IMR-90 (cell line): ENCODE results near the gene USH2A. TPM values are rescaled to one million over a fixed set of nuclear protein-coding genes. Genes with fewer than 3 reads are reported as not detected.

Experiments
- ATAC-seq: fragments of 200-7000 bp; cut with Tn5 transposase; 2 replicates; pipeline ENCODE4 v1.9.1; 2020; ENCODE audit warnings: low read depth, mild to moderate bottlenecking, moderate library complexity
- BruUV-seq: library from RNA; stranded (reverse); fragments of 400-500 nt; replicated peaks from 2 replicates; lab custom pipeline; 2021; lab: Mats Ljungman, UMichigan
- CTCF ChIA-PET: fragments of 300-600 bp; formaldehyde crosslinking; extraction: SDS; loops from one replicate; lab custom pipeline; 2021; ENCODE audit warnings: antibody characterized with exemption; lab: Yijun Ruan, JAX
- POLR2A ChIA-PET: fragments of 300-600 bp; sonication (Branson Sonifier 250); formaldehyde crosslinking; loops from one replicate; lab custom pipeline; 2022; ENCODE audit warnings: antibody characterized with exemption; ENCODE audit not compliant: unreplicated experiment; lab: Charles Lee
- DNase-seq: peaks from one replicate; pipeline ENCODE4 v3.0.0; 2013
- H2AFZ ChIP-seq: replicated peaks from 2 replicates; pipeline ENCODE3; 2013; ENCODE audit warnings: low read length, mild to moderate bottlenecking; ENCODE audit not compliant: poor library complexity
- H2AK5ac ChIP-seq: 2 replicates; pipeline ENCODE4 v1.6.1; 2013; ENCODE audit warnings: low read depth, low read length, inconsistent platforms
- H2AK9ac ChIP-seq: replicated peaks from 2 replicates; pipeline ENCODE3; 2013; ENCODE audit warnings: mild to moderate bottlenecking, low read depth, low read length, moderate library complexity; ENCODE audit not compliant: poor library complexity
- H2BK120ac ChIP-seq: 2 replicates; pipeline ENCODE4 v1.6.1; 2013; ENCODE audit warnings: low read depth, low read length, inconsistent platforms
- H2BK15ac ChIP-seq: 3 replicates; pipeline ENCODE4 v1.6.1; 2013; ENCODE audit warnings: low read depth, low read length, inconsistent platforms
- H2BK20ac ChIP-seq: 2 replicates; pipeline ENCODE4 v1.6.1; 2013; ENCODE audit warnings: low read depth, mild to moderate bottlenecking, inconsistent platforms, low read length, moderate library complexity
- H2BK5ac ChIP-seq: 2 replicates; pipeline ENCODE4 v1.6.1; 2013; ENCODE audit warnings: mild to moderate bottlenecking, low read depth, low read length, inconsistent platforms; ENCODE audit not compliant: poor library complexity, severe bottlenecking
- H3K14ac ChIP-seq: replicated peaks from 2 replicates; pipeline ENCODE4 v1.6.1; 2013; ENCODE audit warnings: low read depth, low read length, inconsistent platforms
- H3K18ac ChIP-seq: 2 replicates; pipeline ENCODE4 v1.6.1; 2013; ENCODE audit warnings: low read depth, low read length, control low read depth
- H3K23ac ChIP-seq: 2 replicates; pipeline ENCODE4 v1.6.1; 2013; ENCODE audit warnings: low read depth, low read length, inconsistent platforms
- H3K27ac ChIP-seq: 2 replicates; pipeline ENCODE4 v1.5.1; 2013; ENCODE audit warnings: mild to moderate bottlenecking, control low read depth, low read length; ENCODE audit not compliant: insufficient read depth
- H3K27me3 ChIP-seq: 2 replicates; pipeline ENCODE4 v1.6.1; 2013; ENCODE audit warnings: low read length; ENCODE audit not compliant: control insufficient read depth, insufficient read depth
- H3K36me3 ChIP-seq: 2 replicates; pipeline ENCODE4 v1.6.1; 2013; ENCODE audit warnings: low read length, mixed read lengths; ENCODE audit not compliant: control insufficient read depth, insufficient read depth
- H3K4ac ChIP-seq: 2 replicates; pipeline ENCODE4 v1.6.1; 2013; ENCODE audit warnings: low read depth, low read length, inconsistent platforms
- H3K4me1 ChIP-seq: 2 replicates; pipeline ENCODE4 v1.6.1; 2013; ENCODE audit warnings: low read length, mixed read lengths; ENCODE audit not compliant: control insufficient read depth, insufficient read depth
- H3K4me2 ChIP-seq: 2 replicates; pipeline ENCODE4 v1.6.1; 2013; ENCODE audit warnings: low read depth, mild to moderate bottlenecking, control low read depth, low read length, moderate library complexity
- H3K4me3 ChIP-seq: 2 replicates; pipeline ENCODE4 v1.5.1; 2013; ENCODE audit warnings: low read depth, mild to moderate bottlenecking, control low read depth, low read length, moderate library complexity; ENCODE audit not compliant: insufficient read depth
- H3K56ac ChIP-seq: 2 replicates; pipeline ENCODE4 v1.6.1; 2013; ENCODE audit warnings: low read length, inconsistent platforms; ENCODE audit not compliant: insufficient read depth; ENCODE audit errors: extremely low read depth
- H3K79me1 ChIP-seq, 2 experiments: 2 replicates each; pipeline ENCODE4 v1.6.1; 2013; ENCODE audit warnings: low read length in 2 of 2, inconsistent platforms in 1 of 2, low read depth in 1 of 2
- H3K9ac ChIP-seq: 2 replicates; pipeline ENCODE4 v1.6.1; 2013; ENCODE audit warnings: low read depth, low read length, control low read depth
- H3K9me1 ChIP-seq: 2 replicates; pipeline ENCODE4 v1.6.1; 2013; ENCODE audit warnings: low read length, inconsistent platforms; ENCODE audit not compliant: insufficient read depth
- H3K9me3 ChIP-seq: 2 replicates; pipeline ENCODE4 v1.6.1; 2013; ENCODE audit warnings: low read length; ENCODE audit not compliant: control insufficient read depth, insufficient read depth
- H4K20me1 ChIP-seq: 2 replicates; pipeline ENCODE4 v1.6.1; 2013; ENCODE audit warnings: low read length, inconsistent platforms; ENCODE audit not compliant: insufficient read depth
- H4K5ac ChIP-seq: 2 replicates; pipeline ENCODE4 v1.6.1; 2013; ENCODE audit warnings: mild to moderate bottlenecking, low read depth, low read length, control low read depth
- H4K8ac ChIP-seq, 2 experiments: 2 replicates each; pipeline ENCODE4 v1.6.1; 2013; ENCODE audit warnings: low read depth in 2 of 2, low read length in 2 of 2, control low read depth in 1 of 2, inconsistent platforms in 1 of 2
- H4K91ac ChIP-seq: 2 replicates; pipeline ENCODE4 v1.6.1; 2013; ENCODE audit warnings: low read depth, low read length, inconsistent platforms; ENCODE audit not compliant: insufficient read depth
- BHLHE40 ChIP-seq: fragments of 150-350 bp; IDR thresholded peaks from 2 replicates; pipeline ENCODE4 v1.6.1; 2016; ENCODE audit warnings: mild to moderate bottlenecking, low read depth, low read length
- CEBPB ChIP-seq: IDR thresholded peaks from 2 replicates; pipeline ENCODE4 v1.6.1; 2012; ENCODE audit warnings: low read depth, low read length, improper control_type of control experiment
- CHD1 ChIP-seq: IDR thresholded peaks from 2 replicates; pipeline ENCODE4 v1.6.1; 2012; ENCODE audit warnings: low read depth, low read length, improper control_type of control experiment
- FOS ChIP-seq: fragments of 150-350 bp; IDR thresholded peaks from 2 replicates; pipeline ENCODE4 v1.6.1; 2016; ENCODE audit warnings: low read depth, low read length
- MAFK ChIP-seq: IDR thresholded peaks from 2 replicates; pipeline ENCODE4 v1.6.1; 2012; ENCODE audit warnings: low read depth, low read length, improper control_type of control experiment
- MAZ ChIP-seq: IDR thresholded peaks from 2 replicates; pipeline ENCODE4 v1.6.1; 2012; ENCODE audit warnings: low read depth, mild to moderate bottlenecking, low read length, improper control_type of control experiment, moderate library complexity, borderline replicate concordance
- MXI1 ChIP-seq: IDR thresholded peaks from 2 replicates; pipeline ENCODE4 v1.6.1; 2012; ENCODE audit warnings: low read depth, mild to moderate bottlenecking, low read length, moderate library complexity, borderline replicate concordance
- NFE2L2 ChIP-seq: fragments of 150-350 bp; IDR thresholded peaks from 2 replicates; pipeline ENCODE4 v1.6.1; 2016; ENCODE audit warnings: low read depth, mild to moderate bottlenecking, low read length
- POLR2A ChIP-seq: IDR thresholded peaks from 2 replicates; pipeline ENCODE4 v1.6.1; 2012; ENCODE audit warnings: mild to moderate bottlenecking, low read depth, low read length
- RAD21 ChIP-seq: IDR thresholded peaks from 2 replicates; pipeline ENCODE4 v1.6.1; 2012; ENCODE audit warnings: low read length, improper control_type of control experiment
- RCOR1 ChIP-seq: IDR thresholded peaks from 2 replicates; pipeline ENCODE4 v1.6.1; 2012; ENCODE audit warnings: mild to moderate bottlenecking, low read length, improper control_type of control experiment; ENCODE audit not compliant: insufficient replicate concordance
- RFX5 ChIP-seq: IDR thresholded peaks from 2 replicates; pipeline ENCODE4 v1.8.0; 2012; ENCODE audit warnings: low read depth, mild to moderate bottlenecking, low read length, moderate library complexity
- SMC3 ChIP-seq: fragments of 150-350 bp; IDR thresholded peaks from 2 replicates; pipeline ENCODE4 v1.6.1; 2016; ENCODE audit warnings: low read depth, mild to moderate bottlenecking, antibody characterized with exemption, low read length, moderate library complexity
- WGBS, 2 experiments: methylation state at CpG; one replicate each; pipeline versions ENCODE4 v1.1.5 to v1.1.7; 2013; ENCODE audit warnings: missing lambda C conversion rate in 2 of 2; ENCODE audit not compliant: insufficient read length in 1 of 2; ENCODE audit errors: extremely low coverage in 2 of 2; 5-methylcytosine and 5-hydroxymethylcytosine counted together
- dilution Hi-C: fragments of 300-500 bp; cut with HindIII; formaldehyde crosslinking; loops from one replicate; pipeline ENCODE4 v1.14.3; 2018; ENCODE audit warnings: low sequenced_read_pairs; ENCODE audit not compliant: unreplicated experiment
- in situ Hi-C: fragments of 300-500 bp; cut with MboI; formaldehyde crosslinking; loops from 3 replicates; pipeline ENCODE4 v1.14.3; 2019; ENCODE audit warnings: low sequenced_read_pairs, inconsistent platforms, mixed read lengths
- intact Hi-C: fragments of 100-400 bp; cut with micrococcal nuclease; formaldehyde crosslinking; loops from 2 replicates; pipeline ENCODE4 v1.10.0; 2022
- polyA plus RNA-seq, 3 experiments: library from polyadenylated mRNA; depleted of rRNA; stranded (reverse); fragments of >200 nt; gene quantifications; 2 replicates each; pipeline ENCODE4 v1.2.3, GENCODE V29; 2012; ENCODE audit warnings: low replicate concordance in 1 of 3
- total RNA-seq: library from RNA; depleted of rRNA; stranded (reverse); fragments of >200 nt; gene quantifications from 2 replicates; pipeline ENCODE4 v1.2.3, GENCODE V29; 2012
- TF ChIP-seq, protein P1 (sequence below): fragments of 150-350 bp; IDR thresholded peaks from 2 replicates; pipeline ENCODE4 v1.6.1; 2016; ENCODE audit warnings: low read depth, mild to moderate bottlenecking, low read length, moderate library complexity, borderline replicate concordance
- TF ChIP-seq, protein P2 (sequence below): conservative IDR thresholded peaks from 2 replicates; pipeline ENCODE4 v1.5.1; 2012; ENCODE audit warnings: mild to moderate bottlenecking, low read depth, low read length, improper control_type of control experiment
- TF ChIP-seq, protein P3 (sequence below): fragments of 150-350 bp; IDR thresholded peaks from 2 replicates; pipeline ENCODE4 v1.6.1; 2017; ENCODE audit warnings: mild to moderate bottlenecking, antibody characterized with exemption, low read length, low read depth

USH2A gene
- total and polyA plus RNA-seq, 2 of the 4 experiments (the other 2 are of a cell fraction): under 0.01 to 0.02 TPM

DNA sequence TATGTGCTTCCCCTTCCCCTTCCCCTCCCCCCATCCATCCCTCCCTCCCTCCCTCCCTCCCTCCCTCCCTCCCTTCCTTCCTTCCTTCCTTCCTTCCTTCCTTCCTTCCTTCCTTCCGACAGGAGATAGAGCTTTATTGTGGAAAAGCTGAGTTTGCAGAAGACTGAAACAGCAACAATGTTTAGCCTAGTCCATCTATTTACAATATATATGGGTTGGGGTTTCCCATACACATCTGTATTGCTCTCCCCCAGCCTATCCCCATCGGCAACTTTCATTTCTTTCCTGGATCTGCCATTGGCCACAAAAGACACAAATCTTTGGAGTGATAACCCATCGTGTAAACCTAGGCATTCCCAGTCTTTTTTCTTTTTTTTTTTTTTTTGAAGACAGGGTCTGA is 222.3 kb downstream of the USH2A start:
- no peak overlapping the region for H4K5ac ChIP-seq
- no peak overlapping the region for H3K4me3 ChIP-seq
- intact Hi-C loops: no loop called here
- no peak overlapping the region for H4K8ac ChIP-seq
- no peak overlapping the region for H3K27ac ChIP-seq
- H2AK5ac ChIP-seq: no peak overlapping the region
- H2AK9ac ChIP-seq: no peak overlapping the region
- H3K4me1 ChIP-seq: no peaks in the 10 kb centered on the region
- ChIA-PET CTCF (no interaction called here), POLR2A (no interaction called here)
- BruUV-seq: no TSS peak
- H2BK120ac ChIP-seq: no peak overlapping the region
- no peak overlapping the region for H3K4ac ChIP-seq
- no peak overlapping the region for H2BK20ac ChIP-seq
- ATAC-seq: no peak
- no peak overlapping the region for H3K9ac ChIP-seq
- H3K56ac ChIP-seq: no peak overlapping the region
- TF ChIP-seq, protein P1, sequence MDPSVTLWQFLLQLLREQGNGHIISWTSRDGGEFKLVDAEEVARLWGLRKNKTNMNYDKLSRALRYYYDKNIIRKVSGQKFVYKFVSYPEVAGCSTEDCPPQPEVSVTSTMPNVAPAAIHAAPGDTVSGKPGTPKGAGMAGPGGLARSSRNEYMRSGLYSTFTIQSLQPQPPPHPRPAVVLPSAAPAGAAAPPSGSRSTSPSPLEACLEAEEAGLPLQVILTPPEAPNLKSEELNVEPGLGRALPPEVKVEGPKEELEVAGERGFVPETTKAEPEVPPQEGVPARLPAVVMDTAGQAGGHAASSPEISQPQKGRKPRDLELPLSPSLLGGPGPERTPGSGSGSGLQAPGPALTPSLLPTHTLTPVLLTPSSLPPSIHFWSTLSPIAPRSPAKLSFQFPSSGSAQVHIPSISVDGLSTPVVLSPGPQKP: no peak
- TF ChIP-seq, protein P2, sequence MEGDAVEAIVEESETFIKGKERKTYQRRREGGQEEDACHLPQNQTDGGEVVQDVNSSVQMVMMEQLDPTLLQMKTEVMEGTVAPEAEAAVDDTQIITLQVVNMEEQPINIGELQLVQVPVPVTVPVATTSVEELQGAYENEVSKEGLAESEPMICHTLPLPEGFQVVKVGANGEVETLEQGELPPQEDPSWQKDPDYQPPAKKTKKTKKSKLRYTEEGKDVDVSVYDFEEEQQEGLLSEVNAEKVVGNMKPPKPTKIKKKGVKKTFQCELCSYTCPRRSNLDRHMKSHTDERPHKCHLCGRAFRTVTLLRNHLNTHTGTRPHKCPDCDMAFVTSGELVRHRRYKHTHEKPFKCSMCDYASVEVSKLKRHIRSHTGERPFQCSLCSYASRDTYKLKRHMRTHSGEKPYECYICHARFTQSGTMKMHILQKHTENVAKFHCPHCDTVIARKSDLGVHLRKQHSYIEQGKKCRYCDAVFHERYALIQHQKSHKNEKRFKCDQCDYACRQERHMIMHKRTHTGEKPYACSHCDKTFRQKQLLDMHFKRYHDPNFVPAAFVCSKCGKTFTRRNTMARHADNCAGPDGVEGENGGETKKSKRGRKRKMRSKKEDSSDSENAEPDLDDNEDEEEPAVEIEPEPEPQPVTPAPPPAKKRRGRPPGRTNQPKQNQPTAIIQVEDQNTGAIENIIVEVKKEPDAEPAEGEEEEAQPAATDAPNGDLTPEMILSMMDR: no peak
- no peak for TF ChIP-seq NFE2L2
- TF ChIP-seq RAD21: no peak
- TF ChIP-seq CHD1: no peak
- no peak for TF ChIP-seq CEBPB
- TF ChIP-seq MXI1: no peak
- no peak for TF ChIP-seq RFX5
- TF ChIP-seq BHLHE40: no peak
- TF ChIP-seq FOS: no peak
- TF ChIP-seq, protein P3, sequence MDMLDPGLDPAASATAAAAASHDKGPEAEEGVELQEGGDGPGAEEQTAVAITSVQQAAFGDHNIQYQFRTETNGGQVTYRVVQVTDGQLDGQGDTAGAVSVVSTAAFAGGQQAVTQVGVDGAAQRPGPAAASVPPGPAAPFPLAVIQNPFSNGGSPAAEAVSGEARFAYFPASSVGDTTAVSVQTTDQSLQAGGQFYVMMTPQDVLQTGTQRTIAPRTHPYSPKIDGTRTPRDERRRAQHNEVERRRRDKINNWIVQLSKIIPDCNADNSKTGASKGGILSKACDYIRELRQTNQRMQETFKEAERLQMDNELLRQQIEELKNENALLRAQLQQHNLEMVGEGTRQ: no peak
- no peak for TF ChIP-seq MAZ
- TF ChIP-seq RCOR1: no peak
- no peak for TF ChIP-seq MAFK
- TF ChIP-seq SMC3: no peak
- TF ChIP-seq POLR2A: no peak
- H3K36me3 ChIP-seq: no peaks in the 10 kb centered on the region
- H3K4me2 ChIP-seq: no peak overlapping the region
- no peak overlapping the region for H2BK5ac ChIP-seq
- in situ Hi-C loops: no loop called here
- H4K91ac ChIP-seq: no peak overlapping the region
- no peaks in the 10 kb centered on the region for H3K9me3 ChIP-seq
- dilution Hi-C loops: no loop called here
- 80% methylated on average over 1 of the region's 3 CpGs; no CpG with 5 or more reads in 1 of the 2 experiments for WGBS, 2 experiments
- no peaks in the 10 kb centered on the region for H3K9me1 ChIP-seq
- H3K18ac ChIP-seq: no peak overlapping the region
- no peak for DNase-seq
- H2BK15ac ChIP-seq: no peak overlapping the region
- H3K79me1 ChIP-seq: no peaks in the 10 kb centered on the region
- no peak overlapping the region for H2AFZ ChIP-seq
- H3K23ac ChIP-seq: no peak overlapping the region
- no peak overlapping the region for H3K14ac ChIP-seq
- no peaks in the 10 kb centered on the region for H3K27me3 ChIP-seq
- no peaks in the 10 kb centered on the region for H4K20me1 ChIP-seq
